Colonic mucosa (tissue), 4 donors: ENCODE data around the gene FAM83C. TPM values are rescaled to one million over a fixed set of nuclear protein-coding genes. Genes with fewer than 3 reads are reported as not detected.
A peak's percentile ranks its signal among the peaks of the same experiment; 100 is the strongest.

Experiments used
- DNase-seq: peaks from one replicate; pipeline ENCODE4 v3.0.0-alpha.2; 2020
- H3K27ac ChIP-seq: fragments of 200-600 bp; one replicate; pipeline ENCODE4 v1.8.0; 2021
- H3K27me3 ChIP-seq: fragments of 200-600 bp; one replicate; pipeline ENCODE4 v1.8.0; 2021
- H3K36me3 ChIP-seq: fragments of 200-600 bp; one replicate; pipeline ENCODE4 v1.8.0; 2021
- H3K4me1 ChIP-seq: fragments of 200-600 bp; one replicate; pipeline ENCODE4 v1.8.0; 2021; ENCODE audit warnings: mild to moderate bottlenecking
- H3K4me3 ChIP-seq: fragments of 200-600 bp; one replicate; pipeline ENCODE4 v1.8.0; 2021
- H3K9ac ChIP-seq, 2 donors: one replicate each; pipeline ENCODE4 v1.7.0; 2013; ENCODE audit warnings: control low read depth in 2 of 2, low read depth in 2 of 2, low read length in 2 of 2
- H3K9me3 ChIP-seq: fragments of 200-600 bp; one replicate; pipeline ENCODE4 v1.8.0; 2021
- intact Hi-C: fragments of 100-400 bp; cut with DNase I; formaldehyde crosslinking; loops from one replicate; pipeline ENCODE4 v1.14.1; 2022
- total RNA-seq, 2 donors: library from RNA; stranded (reverse); fragmentation: NEBNext Ultra II Directional in 1 of 2; extraction: Animal tissue kit (Norgen Biotek cat#: 25700) in 1 of 2; gene quantifications; one replicate each; pipeline ENCODE4 v1.2.1, GENCODE V29; 2021
- TF ChIP-seq, protein P1 (sequence below): fragments of 200-600 bp; IDR thresholded peaks from one replicate; pipeline ENCODE4 v1.8.0; 2022; ENCODE audit warnings: antibody characterized with exemption, mild to moderate bottlenecking
- donor health status: healthy.
- donor health status: DM: no; HTN: no; CAD: no.
- donor health status: DM: no; HTN: no; CAD: no.

Gene FAM83C
- total RNA-seq, 2 donors from 2014 or later, result 0.45 TPM; not detected in 1

GRCh38 chr20:35277531-35278395 is 14.5 kb downstream of the FAM83C start, which contains the start of gene MMP24OS:
MMP24OS (minus strand) TSS chr20:35278122; CDS start chr20:35277929, 193 bp downstream.
- Histone ChIP-seq H3K9me3 (no peaks in the 10 kb centered on the region), H3K36me3 (peaks cover 14% of the 10 kb centered on the region), H3K4me3 (peak within 1 kb of the TSS; percentile 89), H3K4me1 (peaks cover 5% of the 10 kb centered on the region), H3K9ac (peak within 1 kb of the TSS; percentile 90 to 96), H3K27me3 (no peaks in the 10 kb centered on the region), H3K27ac (peak within 1 kb of the TSS; percentile 98)
- DNase-seq, result peak; percentile 92
- intact Hi-C loops, result no loop called here
- TF ChIP-seq, protein P1, sequence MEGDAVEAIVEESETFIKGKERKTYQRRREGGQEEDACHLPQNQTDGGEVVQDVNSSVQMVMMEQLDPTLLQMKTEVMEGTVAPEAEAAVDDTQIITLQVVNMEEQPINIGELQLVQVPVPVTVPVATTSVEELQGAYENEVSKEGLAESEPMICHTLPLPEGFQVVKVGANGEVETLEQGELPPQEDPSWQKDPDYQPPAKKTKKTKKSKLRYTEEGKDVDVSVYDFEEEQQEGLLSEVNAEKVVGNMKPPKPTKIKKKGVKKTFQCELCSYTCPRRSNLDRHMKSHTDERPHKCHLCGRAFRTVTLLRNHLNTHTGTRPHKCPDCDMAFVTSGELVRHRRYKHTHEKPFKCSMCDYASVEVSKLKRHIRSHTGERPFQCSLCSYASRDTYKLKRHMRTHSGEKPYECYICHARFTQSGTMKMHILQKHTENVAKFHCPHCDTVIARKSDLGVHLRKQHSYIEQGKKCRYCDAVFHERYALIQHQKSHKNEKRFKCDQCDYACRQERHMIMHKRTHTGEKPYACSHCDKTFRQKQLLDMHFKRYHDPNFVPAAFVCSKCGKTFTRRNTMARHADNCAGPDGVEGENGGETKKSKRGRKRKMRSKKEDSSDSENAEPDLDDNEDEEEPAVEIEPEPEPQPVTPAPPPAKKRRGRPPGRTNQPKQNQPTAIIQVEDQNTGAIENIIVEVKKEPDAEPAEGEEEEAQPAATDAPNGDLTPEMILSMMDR, result no peak

DNA sequence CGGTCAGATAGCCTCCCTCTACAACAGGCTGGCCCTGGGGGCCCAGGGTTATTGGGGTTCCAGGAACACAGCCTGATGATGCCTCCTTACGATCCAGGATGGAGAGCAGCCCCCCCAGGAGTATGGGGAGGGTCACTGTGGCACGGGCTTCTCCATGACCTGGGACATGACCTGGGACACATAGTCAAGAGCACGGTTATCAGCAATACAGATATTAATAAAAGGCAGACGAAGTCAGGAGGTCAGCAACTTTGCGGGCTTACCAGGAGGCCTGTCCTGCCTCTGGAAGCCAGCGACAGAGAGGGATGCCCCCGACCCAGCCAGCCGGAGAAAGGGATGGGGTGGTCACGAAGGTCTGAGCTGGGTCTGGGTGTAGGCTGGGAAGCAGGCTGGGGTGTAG is 15.1 kb downstream of the FAM83C start:
- peaks cover 14% of the 10 kb centered on the region for H3K36me3 ChIP-seq
- H3K9me3 ChIP-seq, result no peaks in the 10 kb centered on the region
- H3K4me3 ChIP-seq, result peak overlapping the region; percentile 89
- intact Hi-C loops, result no loop called here
- no peak for DNase-seq
- TF ChIP-seq, protein P1, result no peak
- no peaks in the 10 kb centered on the region for H3K27me3 ChIP-seq
- H3K27ac ChIP-seq, result peak overlapping the region; percentile 98
- peaks cover 5% of the 10 kb centered on the region for H3K4me1 ChIP-seq
- H3K9ac ChIP-seq, result peak overlapping the region; percentile 90 to 96

GRCh38 chr20:35276408-35276807 is 15.8 kb downstream of the FAM83C start:
- intact Hi-C loops, result no loop called here
- Histone ChIP-seq H3K4me1 (peaks cover 5% of the 10 kb centered on the region), H3K27me3 (no peaks in the 10 kb centered on the region), H3K27ac (peak overlapping the region; percentile 98), H3K36me3 (peaks cover 14% of the 10 kb centered on the region), H3K4me3 (no peak overlapping the region), H3K9ac (peak overlapping the region in 1 of 2 donors; percentile 96), H3K9me3 (no peaks in the 10 kb centered on the region)
- DNase-seq, result no peak
- TF ChIP-seq, protein P1, result no peak

DNA sequence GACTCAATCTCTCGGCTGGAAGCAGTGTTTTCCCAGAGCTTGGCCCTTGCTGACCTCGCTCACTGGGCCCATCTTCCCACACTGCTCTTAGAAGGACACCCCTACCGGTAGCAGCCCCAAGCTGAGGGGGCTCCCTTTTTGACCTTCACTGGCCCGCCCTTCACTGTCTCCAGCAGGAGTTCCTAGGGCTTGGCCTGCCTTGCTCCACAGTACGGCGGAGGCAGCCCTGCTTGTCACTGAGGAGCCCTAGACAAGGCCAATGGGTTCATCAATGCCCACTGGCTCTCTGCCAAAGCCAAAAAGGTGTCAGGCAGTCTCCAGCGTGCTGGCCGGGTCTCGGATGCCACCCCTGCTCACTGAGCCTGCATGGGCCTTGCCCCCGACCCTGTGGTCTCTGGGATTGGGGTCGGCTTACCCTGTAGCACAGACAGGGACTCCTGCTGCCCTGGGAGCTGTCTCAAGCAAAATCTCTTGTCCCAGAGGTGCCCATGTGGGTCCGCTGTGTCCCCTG is 16.4 kb downstream of the FAM83C start:
- TF ChIP-seq, protein P1, result no peak
- Histone ChIP-seq H3K36me3 (peaks cover 13% of the 10 kb centered on the region), H3K9me3 (no peaks in the 10 kb centered on the region), H3K9ac (no peak overlapping the region), H3K27ac (no peak overlapping the region), H3K4me1 (peaks cover 5% of the 10 kb centered on the region), H3K4me3 (no peak overlapping the region), H3K27me3 (no peaks in the 10 kb centered on the region)
- intact Hi-C loops, result no loop called here
- DNase-seq, result no peak

DNA sequence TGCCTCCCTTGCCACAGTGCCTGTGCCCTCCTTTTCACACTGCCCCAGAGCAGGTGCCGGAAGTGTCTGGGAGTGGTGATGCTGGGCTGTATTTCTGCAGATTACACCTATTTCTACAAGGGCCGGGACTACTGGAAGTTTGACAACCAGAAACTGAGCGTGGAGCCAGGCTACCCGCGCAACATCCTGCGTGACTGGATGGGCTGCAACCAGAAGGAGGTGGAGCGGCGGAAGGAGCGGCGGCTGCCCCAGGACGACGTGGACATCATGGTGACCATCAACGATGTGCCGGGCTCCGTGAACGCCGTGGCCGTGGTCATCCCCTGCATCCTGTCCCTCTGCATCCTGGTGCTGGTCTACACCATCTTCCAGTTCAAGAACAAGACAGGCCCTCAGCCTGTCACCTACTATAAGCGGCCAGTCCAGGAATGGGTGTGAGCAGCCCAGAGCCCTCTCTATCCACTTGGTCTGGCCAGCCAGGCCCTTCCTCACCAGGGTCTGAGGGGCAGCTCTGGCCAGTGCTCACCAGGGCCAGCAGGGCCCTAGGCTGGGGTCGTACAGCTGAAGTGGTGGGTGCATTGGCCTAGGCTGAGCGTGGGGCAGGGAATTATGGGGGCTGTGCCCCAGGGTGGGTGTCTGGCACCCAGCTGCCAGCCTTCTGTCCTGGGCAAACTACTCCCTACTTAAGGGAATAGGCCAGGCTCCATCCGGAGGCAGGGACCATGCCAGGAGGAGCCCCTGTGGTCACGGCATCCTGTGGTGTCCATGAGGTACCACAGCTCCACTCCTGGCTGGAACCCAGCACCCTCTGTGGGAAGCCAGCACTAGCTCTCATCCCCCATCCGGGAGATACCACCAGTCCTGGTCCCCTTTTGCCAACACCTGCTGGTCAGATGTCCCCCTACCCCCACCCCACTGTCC is 17.8 kb downstream of the FAM83C start:
- H3K9ac ChIP-seq, result no peak overlapping the region
- peaks cover 8% of the 10 kb centered on the region for H3K36me3 ChIP-seq
- H3K27me3 ChIP-seq, result no peaks in the 10 kb centered on the region
- DNase-seq, result no peak
- H3K4me3 ChIP-seq, result no peak overlapping the region
- no peak overlapping the region for H3K27ac ChIP-seq
- TF ChIP-seq, protein P1, result no peak
- intact Hi-C loops, result loop anchor here (5.0 kb wide), 1 partner anchor 127 kb away; the partner anchor contains the start of gene EDEM2
- H3K9me3 ChIP-seq, result no peaks in the 10 kb centered on the region
- H3K4me1 ChIP-seq, result peaks cover 5% of the 10 kb centered on the region
